SU-DHL-6 (cell line): ENCODE results near the gene GPR55.

Experiments used
- H2AFZ ChIP-seq: fragments of 200-600 bp; sonication (generic); 2 replicates; pipeline ENCODE4 v1.6.1; 2014; ENCODE audit warnings: low read depth, mild to moderate bottlenecking, moderate library complexity, mixed read lengths, antibody characterized with exemption, low read length; ENCODE audit not compliant: severe bottlenecking
- H3F3A ChIP-seq: fragments of 200-600 bp; shearing (Covaris generic); 2 replicates; pipeline ENCODE4 v1.6.0; 2016; ENCODE audit warnings: antibody characterized with exemption, mild to moderate bottlenecking; ENCODE audit not compliant: insufficient read depth
- H3K27ac ChIP-seq: fragments of 200-600 bp; sonication (generic); 2 replicates; pipeline ENCODE4 v1.5.1; 2016; ENCODE audit warnings: low read depth, mild to moderate bottlenecking, low read length, moderate library complexity, mixed read lengths
- H3K27me3 ChIP-seq: fragments of 200-600 bp; sonication (generic), shearing (Covaris generic); 2 replicates; pipeline ENCODE4 v1.6.0; 2014; ENCODE audit warnings: mild to moderate bottlenecking, low read length
- H3K36me3 ChIP-seq: fragments of 200-600 bp; sonication (generic); 2 replicates; pipeline ENCODE4 v1.6.1; 2014; ENCODE audit warnings: mild to moderate bottlenecking, low read length, mixed read lengths
- H3K4me2 ChIP-seq: fragments of 300-600, 200-600 bp; shearing (Covaris generic), sonication (generic); 2 replicates; pipeline ENCODE4 v1.6.0; 2014; ENCODE audit warnings: low read length, low read depth, mild to moderate bottlenecking; ENCODE audit not compliant: poor library complexity, severe bottlenecking
- H3K4me3 ChIP-seq: fragments of 200-600 bp; sonication (generic); 2 replicates; pipeline ENCODE4 v1.5.1; 2014; ENCODE audit warnings: antibody characterized with exemption, low read length, mild to moderate bottlenecking, mixed read lengths; ENCODE audit not compliant: insufficient read depth, poor library complexity, severe bottlenecking
- H3K79me2 ChIP-seq: fragments of 200-600 bp; sonication (generic); 2 replicates; pipeline ENCODE4 v1.6.1; 2014; ENCODE audit warnings: mild to moderate bottlenecking, low read length, moderate library complexity; ENCODE audit not compliant: insufficient read depth
- H3K9ac ChIP-seq: fragments of 200-600 bp; sonication (generic); 2 replicates; pipeline ENCODE4 v1.7.0; 2014; ENCODE audit warnings: mild to moderate bottlenecking, low read length
- H3K9me2 ChIP-seq: fragments of 200-600 bp; sonication (generic); replicated peaks from 2 replicates; pipeline ENCODE4 v1.6.1; 2014; ENCODE audit warnings: low read length; ENCODE audit not compliant: insufficient read depth
- H3K9me3 ChIP-seq: fragments of 200-600 bp; sonication (generic); 2 replicates; pipeline ENCODE4 v1.6.1; 2014; ENCODE audit warnings: low read length, mixed read lengths; ENCODE audit not compliant: insufficient read depth
- H4K20me1 ChIP-seq: fragments of 200-600 bp; sonication (generic); 2 replicates; pipeline ENCODE4 v1.6.1; 2014; ENCODE audit warnings: low read depth, mild to moderate bottlenecking, antibody characterized with exemption, low read length, moderate library complexity, mixed read lengths
- CTCF ChIP-seq: fragments of 200-600 bp; sonication (generic); IDR thresholded peaks from one replicate; pipeline ENCODE4 v1.5.1; 2017; ENCODE audit warnings: antibody characterized with exemption, mild to moderate bottlenecking, low read length, moderate library complexity; ENCODE audit not compliant: insufficient read depth, poor library complexity, severe bottlenecking
- EZH2phosphoT487 ChIP-seq: fragments of 200-600 bp; sonication (generic), shearing (Covaris generic); conservative IDR thresholded peaks from 2 replicates; pipeline ENCODE4 v1.6.1; 2018; ENCODE audit warnings: mild to moderate bottlenecking, antibody characterized with exemption, low read length, moderate library complexity, mixed read lengths

Gene GPR55

GRCh38 chr2:230924092-230924469, 961 bp downstream of the GPR55 start:
- Histone ChIP-seq H3K9ac (no peak overlapping the region), H3F3A (no peaks in the 10 kb centered on the region), H3K9me2 (no peaks in the 10 kb centered on the region), H4K20me1 (no peaks in the 10 kb centered on the region), H3K27ac (no peak overlapping the region), H2AFZ (no peak overlapping the region), H3K36me3 (no peaks in the 10 kb centered on the region), H3K4me2 (no peak overlapping the region), H3K27me3 (no peaks in the 10 kb centered on the region), H3K79me2 (no peaks in the 10 kb centered on the region), H3K4me3 (no peak overlapping the region), H3K9me3 (no peaks in the 10 kb centered on the region)
- TF ChIP-seq CTCF: no peak
- no peak for TF ChIP-seq EZH2phosphoT487

GRCh38 chr2:230922951-230923717, 1.9 kb downstream of the GPR55 start:
- Histone ChIP-seq H3K79me2 (no peaks in the 10 kb centered on the region), H4K20me1 (no peaks in the 10 kb centered on the region), H3K9me3 (no peaks in the 10 kb centered on the region), H3K4me3 (no peak overlapping the region), H3F3A (no peaks in the 10 kb centered on the region), H3K9ac (no peak overlapping the region), H3K27me3 (no peaks in the 10 kb centered on the region), H3K4me2 (no peak overlapping the region), H3K27ac (no peak overlapping the region), H2AFZ (no peak overlapping the region), H3K36me3 (no peaks in the 10 kb centered on the region), H3K9me2 (no peaks in the 10 kb centered on the region)
- TF ChIP-seq CTCF: no peak
- TF ChIP-seq EZH2phosphoT487: no peak

GRCh38 chr2:230921806-230922595, 3.0 kb downstream of the GPR55 start:
- Histone ChIP-seq H4K20me1 (no peaks in the 10 kb centered on the region), H3K4me2 (no peak overlapping the region), H3K36me3 (no peaks in the 10 kb centered on the region), H3K9me3 (no peaks in the 10 kb centered on the region), H3F3A (no peaks in the 10 kb centered on the region), H3K27me3 (no peaks in the 10 kb centered on the region), H2AFZ (no peak overlapping the region), H3K79me2 (no peaks in the 10 kb centered on the region), H3K4me3 (no peak overlapping the region), H3K9me2 (no peaks in the 10 kb centered on the region), H3K9ac (no peak overlapping the region), H3K27ac (no peak overlapping the region)
- TF ChIP-seq CTCF (no peak), EZH2phosphoT487 (no peak)
